Umbilical cord (tissue), 2 donors: ENCODE results near the gene ZNF557. TPM values are rescaled to one million over a fixed set of nuclear protein-coding genes. Genes with fewer than 3 reads are reported as not detected.
A peak's percentile ranks its signal among the peaks of the same experiment; 100 is the strongest.
"Not testable (repeated sequence)": the region's sequence is repeated elsewhere in the genome, so short reads cannot be mapped to it uniquely, and the experiment has no call there.

Experiments used
- DNase-seq: peaks from one replicate; pipeline ENCODE4 v3.0.0-alpha.2; 2015; ENCODE audit warnings: low spot score
- total RNA-seq: library from RNA; depleted of rRNA; stranded (reverse); fragments of >200 nt; gene quantifications from one replicate; pipeline ENCODE4 v1.2.3, GENCODE V29; 2014; ENCODE audit warnings: low replicate concordance; ENCODE audit not compliant: insufficient read depth

Gene ZNF557
- total RNA-seq = 14.7 TPM

DNA sequence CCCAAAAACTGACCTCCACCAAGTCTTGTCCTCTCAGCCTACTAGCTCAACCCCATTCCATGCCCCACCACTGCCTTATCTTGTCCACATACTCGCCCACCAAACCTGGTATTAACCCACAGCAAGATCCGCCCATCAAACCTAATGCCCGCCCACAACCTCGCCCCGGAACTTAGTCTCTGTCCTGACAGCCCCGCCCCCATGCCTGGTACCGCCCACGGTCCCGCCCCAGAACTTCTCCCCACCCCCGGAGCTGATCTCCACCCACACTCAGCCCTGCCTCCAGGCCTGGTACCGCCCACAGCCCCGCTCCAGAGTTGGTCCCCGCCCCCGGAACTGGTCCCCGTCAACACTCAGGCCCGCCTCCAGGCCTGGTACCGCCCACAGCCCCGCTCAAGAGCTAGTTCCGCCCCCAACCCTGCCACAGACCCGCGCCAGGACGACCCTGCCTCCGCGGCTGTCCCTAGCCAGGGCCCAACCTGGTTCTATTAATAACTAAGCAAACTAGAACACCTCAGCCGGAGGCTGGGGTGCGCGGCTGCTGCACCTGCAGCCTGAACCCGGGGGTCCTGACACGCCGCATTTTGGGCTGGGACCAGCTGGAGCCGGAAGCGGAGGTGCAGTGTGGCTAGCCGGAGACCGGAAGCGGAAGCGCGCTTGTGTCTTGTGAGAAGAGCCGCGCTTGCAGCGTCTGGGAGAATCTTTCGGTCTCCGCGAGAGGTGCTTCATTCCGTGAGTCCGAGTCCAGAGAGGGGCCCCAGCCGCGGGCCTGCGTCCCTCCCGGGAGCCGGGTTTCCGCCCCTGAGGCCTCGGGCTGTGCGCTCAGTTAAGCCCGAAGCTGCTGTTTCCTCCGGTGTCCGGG, at the start of gene ZNF557:
Gene ZNF557 (plus strand): TSS at position 662 of the 862 bp plus-strand sequence. CDS start 5,372 bp downstream, outside the sequence.
- DNase-seq = peak; percentile 98

DNA sequence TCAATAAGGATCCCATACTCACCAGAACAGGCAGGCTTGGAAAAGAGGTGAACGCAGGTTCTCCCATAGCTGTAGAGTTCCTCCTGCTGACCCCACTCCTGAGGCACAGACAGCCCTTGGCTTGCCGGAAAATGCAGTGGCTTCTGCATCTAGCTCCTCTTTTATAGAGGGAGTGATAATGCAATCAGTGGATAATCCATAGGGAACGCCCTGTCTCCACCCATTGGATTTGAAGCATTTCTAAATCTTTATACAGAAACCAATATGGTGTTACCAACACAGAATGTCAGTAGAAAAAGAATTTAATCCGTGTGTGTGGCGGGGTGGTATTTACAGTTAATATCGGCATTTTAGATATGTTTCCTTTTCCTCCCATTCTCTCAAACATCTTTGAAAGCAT, 48.2 kb upstream of the ZNF557 start, which contains the start of gene MBD3L2B:
Gene MBD3L2B (minus strand): TSS at position 101 of the 400 bp plus-strand sequence. CDS start 34 bp downstream, at position 67.
- DNase-seq = not testable (repeated sequence)

DNA sequence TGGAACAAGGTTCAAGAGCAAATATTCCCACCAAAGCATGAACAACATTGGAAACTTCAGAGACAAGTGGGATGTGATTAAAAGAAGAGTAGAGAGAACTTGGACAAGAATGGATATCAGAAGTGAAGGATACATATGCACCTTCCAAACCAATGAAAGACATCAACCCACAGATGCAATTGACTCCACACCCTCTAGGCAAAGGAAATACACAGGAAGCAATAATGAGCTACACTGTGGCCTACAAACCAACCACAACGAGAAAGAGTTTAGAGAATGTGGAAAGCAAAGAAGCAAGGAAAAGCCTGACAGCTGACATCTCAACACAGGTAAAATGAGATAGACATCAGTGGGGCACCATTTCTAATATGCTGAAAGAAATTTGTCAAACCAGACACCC, 40.7 kb upstream of the ZNF557 start:
- DNase-seq = not testable (repeated sequence)

DNA sequence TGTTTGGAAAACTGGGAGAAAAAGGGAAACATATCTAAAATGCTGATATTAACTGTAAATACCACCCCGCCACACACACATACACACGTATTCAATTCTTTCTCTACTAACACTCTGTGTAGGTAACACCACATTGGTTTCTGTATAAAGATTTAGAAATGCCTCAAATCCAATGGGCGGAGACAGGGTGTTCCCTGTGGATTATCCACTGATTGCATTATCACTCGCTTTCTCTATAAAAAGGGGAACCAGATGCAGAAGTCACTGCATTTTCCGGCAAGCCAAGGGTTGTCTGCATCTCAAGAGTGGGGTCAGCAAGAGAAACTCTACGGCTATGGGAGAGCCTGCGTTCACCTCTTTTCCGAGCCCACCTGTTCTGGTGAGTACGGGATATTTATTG, 39.2 kb upstream of the ZNF557 start, which contains the start of gene MBD3L5:
Gene MBD3L5 (plus strand): TSS at position 301 of the 400 bp plus-strand sequence. CDS start 34 bp downstream, at position 335.
- not testable (repeated sequence) for DNase-seq

DNA sequence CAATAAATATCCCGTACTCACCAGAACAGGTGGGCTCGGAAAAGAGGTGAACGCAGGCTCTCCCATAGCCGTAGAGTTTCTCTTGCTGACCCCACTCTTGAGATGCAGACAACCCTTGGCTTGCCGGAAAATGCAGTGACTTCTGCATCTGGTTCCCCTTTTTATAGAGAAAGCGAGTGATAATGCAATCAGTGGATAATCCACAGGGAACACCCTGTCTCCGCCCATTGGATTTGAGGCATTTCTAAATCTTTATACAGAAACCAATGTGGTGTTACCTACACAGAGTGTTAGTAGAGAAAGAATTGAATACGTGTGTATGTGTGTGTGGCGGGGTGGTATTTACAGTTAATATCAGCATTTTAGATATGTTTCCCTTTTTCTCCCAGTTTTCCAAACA, 29.4 kb upstream of the ZNF557 start, which contains the start of gene MBD3L4:
Gene MBD3L4 (minus strand): TSS at position 101 of the 400 bp plus-strand sequence. CDS start 35 bp downstream, at position 66.
- not testable (repeated sequence) for DNase-seq

DNA sequence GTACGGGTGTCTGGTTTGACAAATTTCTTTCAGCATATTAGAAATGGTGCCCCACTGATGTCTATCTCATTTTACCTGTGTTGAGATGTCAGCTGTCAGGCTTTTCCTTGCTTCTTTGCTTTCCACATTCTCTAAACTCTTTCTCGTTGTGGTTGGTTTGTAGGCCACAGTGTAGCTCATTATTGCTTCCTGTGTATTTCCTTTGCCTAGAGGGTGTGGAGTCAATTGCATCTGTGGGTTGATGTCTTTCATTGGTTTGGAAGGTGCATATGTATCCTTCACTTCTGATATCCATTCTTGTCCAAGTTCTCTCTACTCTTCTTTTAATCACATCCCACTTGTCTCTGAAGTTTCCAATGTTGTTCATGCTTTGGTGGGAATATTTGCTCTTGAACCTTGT, 27.9 kb upstream of the ZNF557 start:
- DNase-seq = not testable (repeated sequence)

DNA sequence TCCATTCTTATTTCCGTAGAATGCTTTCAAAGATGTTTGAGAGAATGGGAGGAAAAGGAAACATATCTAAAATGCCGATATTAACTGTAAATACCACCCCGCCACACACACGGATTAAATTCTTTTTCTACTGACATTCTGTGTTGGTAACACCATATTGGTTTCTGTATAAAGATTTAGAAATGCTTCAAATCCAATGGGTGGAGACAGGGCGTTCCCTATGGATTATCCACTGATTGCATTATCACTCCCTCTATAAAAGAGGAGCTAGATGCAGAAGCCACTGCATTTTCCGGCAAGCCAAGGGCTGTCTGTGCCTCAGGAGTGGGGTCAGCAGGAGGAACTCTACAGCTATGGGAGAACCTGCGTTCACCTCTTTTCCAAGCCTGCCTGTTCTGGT, 20.5 kb upstream of the ZNF557 start, which contains the start of gene MBD3L2:
Gene MBD3L2 (plus strand): TSS at position 301 of the 400 bp plus-strand sequence. CDS start 53 bp downstream, at position 354.
- DNase-seq = not testable (repeated sequence)

DNA sequence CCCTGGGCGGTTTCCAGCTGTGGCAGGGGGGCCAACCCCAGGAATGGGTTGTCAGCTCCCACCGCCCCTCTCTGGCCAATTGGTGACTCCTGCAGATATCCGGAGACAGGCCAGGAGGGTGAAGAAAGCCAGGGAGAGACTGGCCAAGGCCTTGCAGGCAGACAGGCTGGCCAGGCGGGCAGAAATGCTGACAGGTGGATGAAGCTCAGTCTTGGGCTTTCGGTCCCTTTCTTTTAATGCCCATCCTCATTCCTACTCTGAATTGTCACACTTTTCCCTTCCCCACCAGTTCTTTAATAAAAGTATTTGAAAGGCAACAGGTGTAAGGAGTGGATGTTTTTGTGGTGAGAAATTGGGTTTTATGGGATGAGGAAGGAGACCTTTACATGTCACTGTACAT, 18.1 kb upstream of the ZNF557 start:
- DNase-seq = not testable (repeated sequence)

DNA sequence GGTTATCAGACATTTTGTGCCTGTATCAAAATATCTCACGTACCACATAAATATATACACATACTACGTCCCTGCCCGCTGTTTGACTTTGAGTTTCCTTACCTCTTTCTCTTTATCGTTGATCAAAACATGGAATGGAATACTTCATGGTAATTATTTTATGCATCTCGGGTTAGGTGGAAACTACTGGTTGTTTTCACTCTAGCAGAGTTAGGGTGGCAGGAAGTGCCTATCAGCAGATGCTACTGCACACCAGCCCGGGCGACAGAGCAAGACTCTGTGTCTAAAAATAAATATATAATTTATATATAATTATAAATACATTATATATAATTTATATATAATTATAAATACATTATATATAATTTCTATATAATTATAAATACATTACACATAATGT, 16.6 kb upstream of the ZNF557 start:
- not testable (repeated sequence) for DNase-seq

DNA sequence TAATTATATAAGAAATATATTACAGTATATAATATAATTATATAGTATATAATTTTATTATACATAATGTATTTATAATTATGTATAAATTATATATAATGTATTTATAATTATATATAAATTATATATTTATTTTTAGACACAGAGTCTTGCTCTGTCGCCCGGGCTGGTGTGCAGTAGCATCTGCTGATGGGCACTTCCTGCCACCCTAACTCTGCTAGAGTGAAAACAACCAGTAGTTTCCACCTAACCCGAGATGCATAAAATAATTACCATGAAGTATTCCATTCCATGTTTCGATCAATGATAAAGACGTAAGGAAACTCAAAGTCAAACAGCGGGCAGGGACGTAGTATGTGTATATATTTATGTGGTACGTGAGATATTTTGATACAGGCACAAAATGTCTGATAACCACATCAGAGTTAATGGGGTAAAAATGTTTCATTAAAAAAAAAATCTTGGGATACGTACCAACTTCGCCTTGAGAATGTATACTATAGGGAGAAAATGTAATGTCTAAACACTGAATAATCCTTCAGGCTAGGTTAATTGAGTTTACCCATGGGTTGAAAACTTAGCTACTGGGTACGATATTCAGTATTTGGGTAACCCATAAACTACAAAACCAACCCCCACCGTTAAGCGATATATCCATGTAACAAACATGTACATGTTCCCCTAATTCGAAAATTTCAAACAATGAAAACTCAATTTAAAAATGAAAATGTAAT, 14.7 kb upstream of the ZNF557 start:
- DNase-seq = not testable (repeated sequence)

DNA sequence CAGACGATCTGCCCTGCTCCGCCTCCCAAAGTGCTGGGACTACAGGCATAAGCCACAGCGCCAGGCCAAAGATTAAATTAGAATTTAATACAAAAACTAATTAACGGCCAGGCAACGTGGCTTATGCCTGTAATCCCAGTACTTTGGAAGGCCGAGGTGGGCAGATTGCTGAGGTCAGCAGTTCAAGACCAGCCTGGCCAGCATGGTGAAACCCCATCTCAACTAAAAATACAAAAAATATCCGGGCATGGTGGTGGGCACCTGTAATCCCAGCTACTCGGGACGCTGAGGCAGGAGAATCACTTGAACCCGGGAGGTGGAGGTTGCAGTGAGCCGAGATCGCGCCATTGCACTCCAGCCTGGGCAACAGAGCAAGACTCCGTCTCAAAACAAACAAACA, 13.8 kb upstream of the ZNF557 start:
- DNase-seq = not testable (repeated sequence)

DNA sequence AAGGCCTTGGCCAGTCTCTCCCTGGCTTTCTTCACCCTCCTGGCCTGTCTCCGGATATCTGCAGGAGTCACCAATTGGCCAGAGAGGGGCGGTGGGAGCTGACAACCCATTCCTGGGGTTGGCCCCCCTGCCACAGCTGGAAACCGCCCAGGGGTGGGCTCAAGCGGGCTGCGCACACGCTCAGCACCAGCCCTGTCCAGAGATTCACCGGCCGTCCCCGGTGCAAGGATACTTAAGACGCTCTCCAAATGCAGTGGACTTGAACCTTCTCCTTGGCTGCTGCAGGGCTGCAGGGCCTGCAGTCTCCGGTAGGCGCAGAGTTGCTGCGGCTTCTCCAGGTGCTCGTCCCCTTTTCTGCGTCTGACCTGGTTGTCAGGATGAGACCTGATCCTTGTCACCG, 13.1 kb upstream of the ZNF557 start:
- DNase-seq = not testable (repeated sequence)

DNA sequence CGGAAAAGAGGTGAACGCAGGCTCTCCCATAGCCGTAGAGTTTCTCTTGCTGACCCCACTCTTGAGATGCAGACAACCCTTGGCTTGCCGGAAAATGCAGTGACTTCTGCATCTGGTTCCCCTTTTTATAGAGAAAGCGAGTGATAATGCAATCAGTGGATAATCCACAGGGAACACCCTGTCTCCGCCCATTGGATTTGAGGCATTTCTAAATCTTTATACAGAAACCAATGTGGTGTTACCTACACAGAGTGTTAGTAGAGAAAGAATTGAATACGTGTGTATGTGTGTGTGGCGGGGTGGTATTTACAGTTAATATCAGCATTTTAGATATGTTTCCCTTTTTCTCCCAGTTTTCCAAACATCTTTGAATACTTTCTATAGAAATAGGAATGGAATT, 10.9 kb upstream of the ZNF557 start, which contains the start of gene MBD3L3:
Gene MBD3L3 (minus strand): TSS at position 101 of the 400 bp plus-strand sequence. CDS start 71 bp downstream, at position 30.
- not testable (repeated sequence) for DNase-seq

DNA sequence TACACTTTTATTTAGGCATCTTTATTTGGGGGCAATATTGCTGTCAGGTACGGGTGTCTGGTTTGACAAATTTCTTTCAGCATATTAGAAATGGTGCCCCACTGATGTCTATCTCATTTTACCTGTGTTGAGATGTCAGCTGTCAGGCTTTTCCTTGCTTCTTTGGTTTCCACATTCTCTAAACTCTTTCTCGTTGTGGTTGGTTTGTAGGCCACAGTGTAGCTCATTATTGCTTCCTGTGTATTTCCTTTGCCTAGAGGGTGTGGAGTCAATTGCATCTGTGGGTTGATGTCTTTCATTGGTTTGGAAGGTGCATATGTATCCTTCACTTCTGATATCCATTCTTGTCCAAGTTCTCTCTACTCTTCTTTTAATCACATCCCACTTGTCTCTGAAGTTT, 9.5 kb upstream of the ZNF557 start:
- DNase-seq = not testable (repeated sequence)

DNA sequence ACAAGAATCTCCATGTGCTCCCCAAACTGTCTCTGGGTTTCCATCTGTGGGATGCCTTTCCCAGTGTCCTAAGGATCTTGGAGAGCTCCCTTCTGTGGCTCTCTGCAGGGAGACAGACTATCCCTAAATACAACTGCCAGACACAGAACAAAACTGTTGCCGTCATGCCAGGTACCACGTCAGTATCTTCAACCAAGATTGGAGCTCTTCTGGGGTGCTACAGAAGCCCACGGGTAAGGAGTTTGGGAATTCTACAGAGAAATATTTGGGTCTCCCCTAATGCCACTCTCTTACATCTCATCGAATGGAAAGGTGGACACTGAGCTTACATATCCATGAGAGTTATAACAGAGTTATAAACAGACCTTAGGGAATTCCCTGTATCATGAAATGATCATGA, 6.2 kb upstream of the ZNF557 start:
- DNase-seq = no peak

DNA sequence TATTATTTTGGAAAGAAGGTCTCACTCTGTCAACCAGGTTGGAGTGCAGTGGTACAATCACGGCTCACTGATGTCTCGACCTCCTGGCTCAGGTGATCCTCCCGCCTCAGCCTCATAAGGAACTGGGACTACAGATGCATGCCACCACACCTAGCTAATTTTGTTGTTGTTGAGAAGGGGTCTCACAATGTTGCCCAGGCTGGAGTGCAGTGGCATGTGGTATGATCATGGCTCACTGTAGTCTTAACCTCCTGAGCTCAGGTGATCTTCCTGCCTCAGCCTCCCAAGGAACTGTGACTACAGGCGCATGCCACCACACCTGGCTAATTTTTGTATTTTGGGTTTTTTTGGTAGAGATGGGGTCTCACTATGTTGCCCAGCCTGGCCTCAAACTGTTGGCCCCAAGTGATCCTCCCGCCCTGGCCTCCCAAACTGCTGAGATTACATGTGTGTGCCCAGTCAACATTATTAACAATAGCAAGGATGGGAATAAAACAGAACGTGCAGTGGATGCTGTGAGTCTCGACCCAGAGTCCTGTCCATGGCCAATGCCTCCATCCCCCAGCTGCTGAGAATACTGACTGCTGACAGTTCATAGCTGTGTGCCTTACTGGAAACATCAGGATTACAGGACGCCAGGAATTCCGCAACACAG, 5.6 kb upstream of the ZNF557 start:
- DNase-seq = no peak

DNA sequence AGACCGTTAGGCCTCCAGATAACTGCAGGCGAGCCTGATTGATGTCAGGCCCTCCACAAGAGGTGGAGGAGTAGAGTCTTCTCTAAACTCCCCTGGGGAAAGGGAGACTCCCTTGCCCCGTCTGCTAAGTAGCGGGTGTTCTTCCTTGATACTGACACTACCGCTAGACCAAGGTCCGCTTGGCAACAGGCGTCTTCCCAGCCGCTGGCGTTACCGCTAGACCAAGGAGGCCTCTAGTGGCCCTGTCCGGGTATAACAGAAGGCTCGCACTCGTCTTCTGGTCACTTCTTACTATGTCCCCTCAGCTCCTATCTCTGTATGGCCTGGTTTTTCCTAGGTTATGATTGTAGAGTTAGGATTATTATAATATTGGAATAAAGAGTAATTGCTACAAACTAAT, 2.4 kb upstream of the ZNF557 start:
- not testable (repeated sequence) for DNase-seq

DNA sequence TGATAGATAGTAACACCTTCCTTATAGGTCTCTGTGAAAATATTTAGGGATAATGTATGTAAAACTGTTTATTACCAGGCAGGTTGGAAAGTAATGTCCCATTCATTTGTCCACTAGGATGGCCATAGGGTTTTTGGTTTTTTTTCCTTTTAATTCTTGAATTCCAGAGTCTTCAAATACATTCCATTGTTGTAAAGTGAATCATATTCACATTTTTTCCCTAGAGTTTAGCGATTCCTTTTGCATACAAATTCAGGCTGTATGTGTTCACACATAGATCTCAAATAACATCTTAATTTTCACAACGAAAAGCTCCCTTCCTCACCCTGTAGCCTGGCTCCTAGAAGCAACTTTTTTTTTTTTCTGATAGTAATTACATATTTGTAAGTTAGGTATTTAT, 1.8 kb upstream of the ZNF557 start:
- no peak for DNase-seq

DNA sequence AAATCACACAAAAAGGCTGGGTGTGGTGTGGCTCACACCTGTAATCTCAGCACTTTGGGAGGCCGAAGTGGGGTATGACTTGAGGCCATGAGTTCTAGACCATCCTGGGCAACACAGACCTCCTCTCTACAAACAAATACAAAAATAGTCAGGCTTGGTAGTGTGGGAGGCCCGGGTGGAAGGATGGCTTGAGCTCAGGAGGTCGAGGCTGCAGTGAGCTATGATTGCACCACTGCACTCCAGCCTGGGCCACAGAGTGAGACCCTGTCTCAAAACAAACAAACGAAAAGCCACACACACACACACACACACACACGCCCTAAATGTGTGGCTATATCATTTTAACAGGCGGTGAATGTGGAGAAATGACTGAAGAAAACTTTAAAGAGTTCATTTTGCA, 904 bp upstream of the ZNF557 start:
- no peak for DNase-seq

DNA sequence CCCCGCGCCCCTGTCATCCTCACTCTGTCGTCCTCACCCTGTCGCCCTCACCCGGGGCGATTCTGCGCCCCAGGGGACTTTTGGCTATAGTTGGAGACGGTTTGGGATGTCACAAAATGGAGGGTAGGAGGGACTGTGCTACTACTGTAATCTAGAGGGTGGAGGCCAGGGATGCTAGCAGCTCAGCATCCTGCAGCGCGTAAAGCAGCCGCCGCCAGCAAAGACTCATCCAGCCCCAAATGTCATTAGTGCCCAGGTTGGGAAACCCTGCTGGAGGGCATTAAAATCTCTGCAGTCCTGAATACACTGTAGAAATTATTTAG, 362 bp downstream of the ZNF557 start:
- no peak for DNase-seq

DNA sequence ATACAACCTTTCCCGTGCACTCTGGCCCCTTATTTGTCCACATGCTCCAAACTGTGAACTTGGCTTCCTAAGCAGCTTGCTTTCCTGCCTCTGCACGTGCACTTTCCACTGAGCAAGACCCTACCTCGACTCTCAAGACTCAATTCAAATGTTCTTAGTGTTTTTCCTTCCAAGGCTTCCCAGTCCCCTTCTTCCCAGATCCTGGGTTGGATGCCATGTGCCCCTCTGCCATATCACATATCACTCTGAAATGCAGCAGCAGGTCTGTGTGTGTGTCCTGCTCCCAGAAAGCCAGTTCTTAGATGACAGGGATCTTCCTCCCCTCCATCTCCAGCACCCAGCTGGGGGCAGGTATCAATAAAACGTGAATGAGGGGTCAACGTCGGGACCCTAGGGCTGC, 3.0 kb downstream of the ZNF557 start:
- no peak for DNase-seq
